Kidney (tissue), 14 donors: ENCODE data around the gene DRD4. TPM values are rescaled to one million over a fixed set of nuclear protein-coding genes. Genes with fewer than 3 reads are reported as not detected.
"Not testable (repeated sequence)": the region's sequence is repeated elsewhere in the genome, so short reads cannot be mapped to it uniquely, and the experiment has no call there.

Experiments
- DNase-seq, 5 donors: peaks; one replicate each; pipeline ENCODE4 v3.0.0-alpha.2; 2013 to 2020
- FAIRE-seq: peaks from 2 replicates; lab custom pipeline; 2012; peaks lifted over from hg19 to GRCh38; lab: Jason Lieb, UNC
- H3K27ac ChIP-seq, 2 donors: one replicate each; pipeline ENCODE4 v1.7.0; 2013; ENCODE audit warnings: low read depth in 2 of 2, low read length in 2 of 2, inconsistent platforms in 1 of 2
- H3K27me3 ChIP-seq: one replicate; pipeline ENCODE4 v1.7.1; 2013; ENCODE audit warnings: low read length, inconsistent platforms; ENCODE audit not compliant: control insufficient read depth, insufficient read depth
- H3K36me3 ChIP-seq, 3 donors: one replicate each; pipeline versions ENCODE4 v1.7.0 to v1.7.1; 2013; ENCODE audit warnings: low read length in 3 of 3, control low read depth in 1 of 3, inconsistent platforms in 1 of 3; ENCODE audit not compliant: insufficient read depth in 3 of 3, control insufficient read depth in 2 of 3
- H3K4me1 ChIP-seq, 3 donors: one replicate each; pipeline versions ENCODE4 v1.7.0 to v1.7.1; 2013; ENCODE audit warnings: low read length in 3 of 3, inconsistent platforms in 1 of 3, low read depth in 1 of 3; ENCODE audit not compliant: control insufficient read depth in 2 of 3, insufficient read depth in 2 of 3
- H3K4me3 ChIP-seq, 3 donors: one replicate each; pipeline versions ENCODE4 v1.7.0 to v1.8.1; 2013; ENCODE audit warnings: low read length in 3 of 3, control low read depth in 1 of 3, inconsistent platforms in 1 of 3
- H3K9ac ChIP-seq, 3 donors: one replicate each; pipeline versions ENCODE4 v1.7.0 to v1.7.1; 2013; ENCODE audit warnings: low read length in 3 of 3, control low read depth in 1 of 3, inconsistent platforms in 1 of 3
- H3K9me3 ChIP-seq, 3 donors: one replicate each; pipeline versions ENCODE4 v1.7.0 to v1.7.1; 2013; ENCODE audit warnings: low read length in 3 of 3, control low read depth in 1 of 3, inconsistent platforms in 1 of 3; ENCODE audit not compliant: control insufficient read depth in 2 of 3, insufficient read depth in 1 of 3
- intact Hi-C: fragments of 100-400 bp; cut with DNase I; formaldehyde crosslinking; loops from one replicate; pipeline ENCODE4 v1.11.1; 2022
- polyA plus RNA-seq: library from polyadenylated mRNA; stranded (reverse); fragments of 350-450 nt; fragmentation: Illumina TruSeq; extraction: RNeasy Lipid Tissue Mini Kit (QIAGEN cat#74804); gene quantifications from one replicate; pipeline ENCODE4 v1.2.3, GENCODE V29; 2014; ENCODE audit warnings: low read depth, low replicate concordance; ENCODE audit not compliant: insufficient read depth
- total RNA-seq: library from RNA; stranded (reverse); fragmentation: NEBNext Ultra II Directional; extraction: Animal tissue kit (Norgen Biotek cat#: 25700); gene quantifications from one replicate; pipeline ENCODE4 v1.2.1, GENCODE V29; 2021
- TF ChIP-seq, protein P1 (sequence below): IDR thresholded peaks from 3 replicates; pipeline ENCODE4 v1.5.1; 2012; ENCODE audit warnings: mild to moderate bottlenecking, moderate library complexity, borderline replicate concordance; ENCODE audit not compliant: insufficient read depth; ENCODE audit errors: extremely low read depth
- donor health status: control.
- donor health status: control.
- donor health status: control.
- donor health status: control.
- donor health status: control.
- donor health status: DM: yes; HTN: yes; CAD: no.
- donor health status: Normal renal cell carcinoma (clear cell type).

DRD4 gene
- total and polyA plus RNA-seq, 2 donors from 2014 or later, result 0.47 to 1.1 TPM

DNA sequence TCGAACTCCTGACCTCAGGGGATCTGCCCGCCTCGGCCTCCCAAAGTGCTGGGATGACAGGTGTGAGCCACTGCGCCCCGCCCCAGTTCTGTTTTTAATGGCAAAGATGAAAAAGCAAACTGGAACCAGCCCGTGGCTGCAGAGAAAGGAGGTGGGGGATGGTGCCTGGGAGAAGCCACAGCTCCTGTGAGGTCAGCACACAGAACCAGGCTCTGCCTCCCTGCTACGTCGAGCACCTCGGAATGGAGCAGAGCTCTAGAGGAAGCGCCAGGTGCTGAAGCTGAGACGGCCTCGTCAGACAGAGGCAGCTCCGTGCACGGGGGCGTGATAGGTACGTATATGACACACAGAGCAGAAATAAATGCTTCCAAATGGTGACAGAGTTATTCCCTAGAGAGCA, 8.5 kb downstream of the DRD4 start:
- intact Hi-C loops, result no loop called here
- H3K4me1 ChIP-seq, result peaks cover 0 to 3% (median 0%) of the 10 kb centered on the region in 3 donors
- TF ChIP-seq, protein P1, sequence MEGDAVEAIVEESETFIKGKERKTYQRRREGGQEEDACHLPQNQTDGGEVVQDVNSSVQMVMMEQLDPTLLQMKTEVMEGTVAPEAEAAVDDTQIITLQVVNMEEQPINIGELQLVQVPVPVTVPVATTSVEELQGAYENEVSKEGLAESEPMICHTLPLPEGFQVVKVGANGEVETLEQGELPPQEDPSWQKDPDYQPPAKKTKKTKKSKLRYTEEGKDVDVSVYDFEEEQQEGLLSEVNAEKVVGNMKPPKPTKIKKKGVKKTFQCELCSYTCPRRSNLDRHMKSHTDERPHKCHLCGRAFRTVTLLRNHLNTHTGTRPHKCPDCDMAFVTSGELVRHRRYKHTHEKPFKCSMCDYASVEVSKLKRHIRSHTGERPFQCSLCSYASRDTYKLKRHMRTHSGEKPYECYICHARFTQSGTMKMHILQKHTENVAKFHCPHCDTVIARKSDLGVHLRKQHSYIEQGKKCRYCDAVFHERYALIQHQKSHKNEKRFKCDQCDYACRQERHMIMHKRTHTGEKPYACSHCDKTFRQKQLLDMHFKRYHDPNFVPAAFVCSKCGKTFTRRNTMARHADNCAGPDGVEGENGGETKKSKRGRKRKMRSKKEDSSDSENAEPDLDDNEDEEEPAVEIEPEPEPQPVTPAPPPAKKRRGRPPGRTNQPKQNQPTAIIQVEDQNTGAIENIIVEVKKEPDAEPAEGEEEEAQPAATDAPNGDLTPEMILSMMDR, result no peak
- peaks cover 0 to 8% (median 0%) of the 10 kb centered on the region in 3 donors for H3K36me3 ChIP-seq
- no peak overlapping the region for H3K4me3 ChIP-seq
- H3K27me3 ChIP-seq, result no peaks in the 10 kb centered on the region
- no peak for DNase-seq
- H3K27ac ChIP-seq, result no peak overlapping the region
- H3K9me3 ChIP-seq, result no peaks in the 10 kb centered on the region
- H3K9ac ChIP-seq, result no peak overlapping the region
- FAIRE-seq, result no peak

DNA sequence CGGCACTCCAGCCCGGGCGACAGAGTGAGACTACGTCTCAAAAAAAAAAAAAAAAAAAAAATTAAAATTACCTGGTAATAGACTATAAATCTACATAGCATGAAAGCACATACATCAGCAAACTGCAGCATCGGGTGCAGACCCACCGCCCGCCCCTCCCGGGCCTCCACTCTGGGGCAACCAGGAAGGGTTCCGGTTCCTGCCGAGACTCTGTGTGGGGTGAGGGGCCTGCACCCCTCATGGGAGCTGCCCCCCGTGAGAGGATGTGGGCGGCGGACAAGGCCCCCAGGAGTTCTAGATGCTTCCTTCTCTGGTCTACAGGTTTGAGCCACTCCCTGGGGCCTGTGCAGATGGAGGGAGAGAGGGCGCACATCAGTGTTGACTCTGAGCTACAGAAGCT, 9.1 kb downstream of the DRD4 start:
- H3K4me3 ChIP-seq, result no peak overlapping the region
- H3K9ac ChIP-seq, result no peak overlapping the region
- DNase-seq (no peak), FAIRE-seq (no peak)
- H3K27me3 ChIP-seq, result no peaks in the 10 kb centered on the region
- intact Hi-C loops, result no loop called here
- H3K9me3 ChIP-seq, result no peaks in the 10 kb centered on the region
- peaks cover 0 to 3% (median 0%) of the 10 kb centered on the region in 3 donors for H3K4me1 ChIP-seq
- no peak overlapping the region for H3K27ac ChIP-seq
- H3K36me3 ChIP-seq, result peaks cover 0 to 8% (median 0%) of the 10 kb centered on the region in 3 donors
- TF ChIP-seq, protein P1, result no peak

DNA sequence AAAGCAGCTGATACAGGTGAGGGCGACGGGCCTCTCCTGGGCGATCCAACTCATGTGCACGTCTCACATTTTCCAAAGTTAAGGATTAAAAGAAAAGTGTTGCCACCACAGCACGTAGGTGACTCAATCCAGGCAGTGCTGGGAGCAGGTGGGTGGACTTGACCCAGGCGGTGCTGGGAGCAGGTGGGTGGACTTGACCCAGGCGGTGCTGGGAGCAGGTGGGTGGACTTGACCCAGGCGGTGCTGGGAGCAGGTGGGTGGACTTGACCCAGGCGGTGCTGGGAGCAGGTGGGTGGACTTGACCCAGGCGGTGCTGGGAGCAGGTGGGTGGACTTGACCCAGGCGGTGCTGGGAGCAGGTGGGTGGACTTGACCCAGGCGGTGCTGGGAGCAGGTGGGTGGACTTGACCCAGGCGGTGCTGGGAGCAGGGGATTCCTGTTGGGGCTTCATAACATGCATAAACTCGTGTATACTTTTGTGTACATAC, 10.6 kb downstream of the DRD4 start:
- H3K9me3 ChIP-seq, H3K9ac ChIP-seq, H3K36me3 ChIP-seq, DNase-seq, H3K27me3 ChIP-seq, H3K27ac ChIP-seq, intact Hi-C loops, H3K4me3 ChIP-seq, FAIRE-seq, H3K4me1 ChIP-seq: not testable (repeated sequence)

DNA sequence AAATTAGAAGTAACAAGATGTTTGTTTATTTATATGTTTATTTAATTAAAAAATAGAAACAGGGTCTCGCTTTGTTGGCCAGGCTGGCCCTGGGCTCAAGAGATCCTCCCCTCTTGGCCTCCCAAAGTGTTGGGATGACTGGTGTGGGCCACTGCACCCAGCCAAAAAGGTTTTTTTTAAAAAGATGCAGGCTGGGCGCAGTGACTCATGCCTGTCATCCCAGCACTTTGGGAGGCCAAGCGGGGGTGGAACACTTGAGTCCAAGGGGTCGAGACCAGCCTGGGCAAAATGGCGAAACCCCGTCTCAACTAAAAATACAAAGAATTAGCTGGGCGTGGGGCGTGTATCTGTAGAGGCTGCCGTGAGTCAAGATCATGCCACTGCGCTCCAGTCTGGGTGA, 13.4 kb downstream of the DRD4 start:
- intact Hi-C loops, result no loop called here
- Histone ChIP-seq H3K9me3 (no peaks in the 10 kb centered on the region), H3K27ac (no peak overlapping the region), H3K9ac (no peak overlapping the region), H3K4me1 (peaks cover 0 to 3% (median 0%) of the 10 kb centered on the region in 3 donors), H3K36me3 (no peaks in the 10 kb centered on the region), H3K27me3 (no peaks in the 10 kb centered on the region), H3K4me3 (no peak overlapping the region)
- TF ChIP-seq, protein P1, result no peak
- DNase-seq (no peak), FAIRE-seq (no peak)

DNA sequence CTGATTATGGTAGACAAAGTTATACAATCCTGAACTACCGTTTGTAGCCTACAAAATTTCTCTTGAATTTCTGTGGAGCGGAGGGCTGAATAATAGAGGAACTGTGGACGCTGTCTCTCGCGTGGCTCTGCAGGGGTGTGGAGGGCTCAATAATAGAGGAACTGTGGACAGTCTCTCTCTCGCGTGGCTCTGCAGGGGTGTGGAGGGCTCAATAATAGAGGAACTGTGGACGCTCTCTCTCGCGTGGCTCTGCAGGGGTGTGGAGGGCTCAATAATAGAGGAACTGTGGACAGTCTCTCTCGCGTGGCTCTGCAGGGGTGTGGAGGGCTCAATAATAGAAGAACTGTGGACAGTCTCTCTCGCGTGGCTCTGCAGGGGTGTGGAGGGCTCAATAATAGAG, 16.1 kb downstream of the DRD4 start:
- H3K36me3 ChIP-seq, FAIRE-seq, H3K27me3 ChIP-seq, H3K4me1 ChIP-seq, H3K4me3 ChIP-seq, intact Hi-C loops, H3K9ac ChIP-seq, H3K9me3 ChIP-seq, DNase-seq, H3K27ac ChIP-seq: not testable (repeated sequence)
